ENCODE measurements around the gene STRN4. TPM values are rescaled to one million over a fixed set of nuclear protein-coding genes. Genes with fewer than 3 reads are reported as not detected.

Gene STRN4
- polyA plus RNA-seq, 1 donor from 2014 or later = 153 TPM

- no peak overlapping the region for H3K9ac ChIP-seq (ENCODE audit: low read length)
- no peaks in the 10 kb centered on the region for H3K9me3 ChIP-seq (ENCODE audit: low read length)
- H2AFZ ChIP-seq (ENCODE audit: low read depth, low read length) = no peak overlapping the region
- H3K4me2 ChIP-seq (ENCODE audit: low read length) = no peak overlapping the region
- TF ChIP-seq TAF1 (IDR thresholded peaks at IDR 0.05; ENCODE audit: low read depth) (no peak), REST (IDR thresholded peaks at IDR 0.05; ENCODE audit: borderline replicate concordance) (no peak), RAD21 (conservative IDR thresholded peaks at IDR 0.05) (no peak), POLR2AphosphoS5 (IDR thresholded peaks at IDR 0.05) (no peak), MXI1 (conservative IDR thresholded peaks at IDR 0.05; ENCODE audit: poor library complexity, severe bottlenecking) (no peak), EZH2 (IDR thresholded peaks at IDR 0.05; ENCODE audit: borderline replicate concordance, insufficient read depth, low read length, poor library complexity, severe bottlenecking) (no peak), EP300 (conservative IDR thresholded peaks at IDR 0.05; ENCODE audit: poor library complexity, severe bottlenecking) (no peak), SMC3 (conservative IDR thresholded peaks at IDR 0.05; ENCODE audit: poor library complexity) (no peak), CTCF (IDR thresholded peaks at IDR 0.05; ENCODE audit: poor library complexity, severe bottlenecking) (no peak)
- H3F3A ChIP-seq (ENCODE audit: insufficient read depth, low read length, poor library complexity, severe bottlenecking) = peaks cover 3% of the 10 kb centered on the region
- no peak overlapping the region for H3K4me3 ChIP-seq (ENCODE audit: low read length)
- no peaks in the 10 kb centered on the region for H3K36me3 ChIP-seq (ENCODE audit: insufficient read depth, low read length)
- no peak overlapping the region for H3K27ac ChIP-seq (ENCODE audit: low read length)
- no peaks in the 10 kb centered on the region for H3K79me2 ChIP-seq (replicated peaks; ENCODE audit: insufficient read depth, low read length)
- H3K27me3 ChIP-seq (ENCODE audit: insufficient read depth, low read depth, low read length) = peaks cover 18% of the 10 kb centered on the region
- H3K9me2 ChIP-seq (ENCODE audit: insufficient read depth, low read length) = no peaks in the 10 kb centered on the region
- no peaks in the 10 kb centered on the region for H4K20me1 ChIP-seq (ENCODE audit: insufficient read depth)
These were observed 43.1 kb upstream of the STRN4 start for GRCh38 chr19:46789371-46789770.

GRCh38 chr19:46788968-46789338 is 42.7 kb upstream of the STRN4 start:
- Histone ChIP-seq H2AFZ (ENCODE audit: low read depth, low read length) (no peak overlapping the region), H3K36me3 (ENCODE audit: insufficient read depth, low read length) (no peaks in the 10 kb centered on the region), H3K4me2 (ENCODE audit: low read length) (no peak overlapping the region), H3K27me3 (ENCODE audit: insufficient read depth, low read depth, low read length) (peaks cover 18% of the 10 kb centered on the region), H3K9ac (ENCODE audit: low read length) (no peak overlapping the region), H3K27ac (ENCODE audit: low read length) (no peak overlapping the region), H3K9me3 (ENCODE audit: low read length) (no peaks in the 10 kb centered on the region), H3K9me2 (ENCODE audit: insufficient read depth, low read length) (no peaks in the 10 kb centered on the region), H3K79me2 (replicated peaks; ENCODE audit: insufficient read depth, low read length) (no peaks in the 10 kb centered on the region), H4K20me1 (ENCODE audit: insufficient read depth) (no peaks in the 10 kb centered on the region), H3F3A (ENCODE audit: insufficient read depth, low read length, poor library complexity, severe bottlenecking) (peaks cover 3% of the 10 kb centered on the region), H3K4me3 (ENCODE audit: low read length) (peak overlapping the region; percentile 67)
- TF ChIP-seq SMC3 (conservative IDR thresholded peaks at IDR 0.05; ENCODE audit: poor library complexity) (no peak), RAD21 (conservative IDR thresholded peaks at IDR 0.05) (no peak), POLR2AphosphoS5 (IDR thresholded peaks at IDR 0.05) (no peak), EP300 (conservative IDR thresholded peaks at IDR 0.05; ENCODE audit: poor library complexity, severe bottlenecking) (no peak), CTCF (IDR thresholded peaks at IDR 0.05; ENCODE audit: poor library complexity, severe bottlenecking) (no peak), REST (IDR thresholded peaks at IDR 0.05; ENCODE audit: borderline replicate concordance) (no peak), EZH2 (IDR thresholded peaks at IDR 0.05; ENCODE audit: borderline replicate concordance, insufficient read depth, low read length, poor library complexity, severe bottlenecking) (no peak), TAF1 (IDR thresholded peaks at IDR 0.05; ENCODE audit: low read depth) (no peak), MXI1 (conservative IDR thresholded peaks at IDR 0.05; ENCODE audit: poor library complexity, severe bottlenecking) (no peak)

Data from neural cell (in vitro differentiated cells).